ENCODE data around the gene PACRG. TPM values are rescaled to one million over a fixed set of nuclear protein-coding genes. Genes with fewer than 3 reads are reported as not detected.

PACRG gene
- total RNA-seq, 1 experiment from 2014 or later = not detected

DNA sequence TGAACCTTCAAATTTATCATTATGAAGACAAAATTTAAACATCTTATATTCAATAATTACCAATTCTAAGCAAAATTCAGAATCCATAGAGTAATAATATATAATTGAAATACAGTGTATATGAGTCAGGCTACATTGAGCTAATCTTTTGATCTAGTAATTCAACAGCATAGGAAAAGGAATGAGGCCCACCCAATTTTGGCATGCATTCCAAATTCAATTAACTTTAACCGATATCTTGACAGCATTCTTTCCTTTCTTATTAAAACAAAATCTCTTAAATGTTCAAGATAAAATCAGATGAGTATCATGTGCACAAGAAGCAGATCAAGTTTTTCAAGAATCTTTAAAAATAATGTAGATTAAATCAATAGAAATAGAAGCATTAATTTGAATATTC, 553.9 kb downstream of the PACRG start:
- Histone ChIP-seq H3K36me3 (no peaks in the 10 kb centered on the region), H3K9me3 (no peaks in the 10 kb centered on the region), H3K27me3 (no peaks in the 10 kb centered on the region), H3K4me3 (no peak overlapping the region)
- no peak for DNase-seq

DNA sequence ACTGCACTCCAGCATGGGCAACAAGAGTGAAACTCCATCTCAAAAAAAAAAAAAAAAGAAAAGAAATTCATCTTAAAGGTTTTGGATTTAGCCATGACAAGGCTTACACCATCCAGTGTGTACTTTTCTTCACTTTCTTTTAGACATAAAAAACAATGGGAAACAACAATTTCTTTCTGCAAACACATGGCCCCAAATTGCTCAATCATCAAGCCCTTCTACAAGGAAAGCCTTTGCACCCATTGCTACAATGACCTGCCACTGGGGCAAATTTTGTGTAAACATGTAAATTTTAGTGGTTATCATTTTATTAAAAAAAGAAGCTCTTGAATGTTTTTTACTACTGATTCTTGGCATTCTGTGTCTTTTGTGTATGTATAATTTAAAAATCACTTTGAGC, 554.9 kb downstream of the PACRG start:
- no peaks in the 10 kb centered on the region for H3K36me3 ChIP-seq

DNA sequence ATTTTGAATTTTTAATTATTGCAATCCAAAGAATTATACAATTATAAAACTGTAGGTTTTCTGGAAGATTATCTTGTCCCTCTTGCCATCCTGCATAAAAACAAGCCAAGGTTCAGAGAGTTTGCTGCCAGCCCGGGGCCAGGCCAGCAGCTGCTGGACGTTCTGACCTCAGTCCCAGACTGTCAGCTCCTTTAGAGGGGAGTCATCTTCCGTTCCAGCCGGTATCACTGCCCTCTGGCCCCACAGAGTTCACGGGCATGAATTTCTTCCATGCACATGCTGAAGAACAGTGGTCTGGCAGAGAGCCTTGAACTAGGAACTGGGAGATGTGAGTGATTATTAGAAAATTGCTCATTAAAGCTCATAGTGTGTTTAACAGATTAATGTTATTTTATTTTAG, 556.4 kb downstream of the PACRG start:
- Histone ChIP-seq H3K36me3 (no peaks in the 10 kb centered on the region), H3K27me3 (no peaks in the 10 kb centered on the region), H3K9me3 (no peaks in the 10 kb centered on the region), H3K4me3 (no peak overlapping the region)
- no peak for DNase-seq

More for the DNA sequence above, 554.9 kb downstream of the PACRG start:
- Histone ChIP-seq H3K27me3 (no peaks in the 10 kb centered on the region), H3K4me3 (no peak overlapping the region), H3K9me3 (no peaks in the 10 kb centered on the region)
- DNase-seq = no peak

DNA sequence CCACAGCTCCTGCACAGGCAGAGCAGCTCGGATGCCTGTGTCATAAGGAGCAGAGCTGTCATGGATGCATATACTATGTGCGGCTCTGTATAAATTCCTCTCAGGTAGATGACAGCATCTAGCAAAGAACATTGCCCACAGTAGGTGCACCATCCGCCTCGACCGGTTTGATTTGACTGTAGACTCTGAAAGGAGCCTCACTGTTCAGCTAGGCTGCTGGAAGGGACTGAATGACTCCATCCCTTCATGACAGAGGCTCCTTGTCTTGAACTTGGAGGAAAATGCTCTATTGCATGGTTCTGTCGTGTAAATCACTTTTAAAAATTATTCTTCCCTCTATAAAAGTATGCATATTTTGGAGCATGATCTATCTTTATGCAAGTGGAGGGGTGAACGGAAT, 557.9 kb downstream of the PACRG start:
- no peaks in the 10 kb centered on the region for H3K9me3 ChIP-seq
- no peaks in the 10 kb centered on the region for H3K36me3 ChIP-seq
- no peak for DNase-seq
- no peaks in the 10 kb centered on the region for H3K27me3 ChIP-seq
- H3K4me3 ChIP-seq = no peak overlapping the region

DNA sequence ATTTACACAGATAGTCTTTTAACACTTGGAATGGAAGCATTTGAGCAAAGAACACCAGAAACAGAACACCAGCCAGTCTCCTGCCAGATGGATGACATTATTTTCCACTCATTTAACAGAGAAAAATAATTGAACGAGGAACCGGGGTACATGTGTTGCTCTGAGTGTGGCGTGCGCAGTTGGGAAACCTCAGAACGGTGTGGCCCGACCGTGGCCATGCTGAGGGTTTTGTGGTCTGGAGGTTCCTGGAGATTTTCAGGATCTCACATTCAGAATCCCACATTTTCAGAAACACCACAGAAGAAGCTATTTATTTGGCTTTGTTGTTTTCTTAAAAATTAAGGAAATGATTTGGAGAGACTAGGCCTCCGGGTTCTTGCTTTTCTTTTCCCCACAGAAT, 559.9 kb downstream of the PACRG start:
- H3K9me3 ChIP-seq = no peaks in the 10 kb centered on the region
- no peak for DNase-seq
- no peaks in the 10 kb centered on the region for H3K36me3 ChIP-seq
- no peaks in the 10 kb centered on the region for H3K27me3 ChIP-seq
- H3K4me3 ChIP-seq = no peak overlapping the region

DNA sequence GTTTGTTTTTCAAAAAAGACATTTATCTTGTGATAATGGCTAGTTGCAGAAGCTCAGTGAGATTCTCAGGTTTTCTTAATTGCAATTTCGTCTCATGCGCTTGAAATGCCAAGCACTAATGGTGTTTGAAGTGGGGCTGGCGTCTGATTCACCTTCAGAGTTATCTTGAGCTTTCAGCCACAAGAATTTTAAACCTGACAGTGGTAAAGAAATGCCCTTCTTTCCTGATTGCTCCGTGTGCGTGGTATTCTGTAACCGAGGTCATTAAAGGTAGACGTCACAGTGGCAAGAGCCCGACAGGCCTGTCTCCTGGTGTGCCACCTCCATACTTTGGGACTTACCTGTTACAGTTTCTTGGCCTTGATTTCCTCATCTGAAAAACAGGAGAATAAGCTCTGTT, 560.3 kb downstream of the PACRG start:
- H3K27me3 ChIP-seq = no peaks in the 10 kb centered on the region
- no peaks in the 10 kb centered on the region for H3K9me3 ChIP-seq
- no peak overlapping the region for H3K4me3 ChIP-seq
- DNase-seq = no peak
- H3K36me3 ChIP-seq = no peaks in the 10 kb centered on the region

DNA sequence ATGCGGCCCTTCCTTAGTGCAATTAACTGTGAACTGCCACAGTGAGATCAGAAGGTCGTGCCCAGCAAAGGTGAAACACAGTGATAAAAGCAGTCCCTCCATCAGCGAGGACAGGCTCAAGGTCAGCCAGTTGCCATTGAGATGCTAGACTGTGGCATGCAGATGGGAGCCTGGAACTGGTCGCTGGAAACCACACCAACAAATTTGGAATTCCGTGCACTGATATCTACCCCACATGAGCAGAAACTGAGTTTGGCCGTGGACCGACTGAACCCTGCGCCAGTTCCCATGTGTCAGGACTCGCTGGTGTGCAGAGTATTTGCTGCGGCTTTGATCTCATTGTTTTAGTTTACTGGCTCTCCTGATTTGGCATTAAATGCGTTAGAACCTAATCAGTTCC, 561.1 kb downstream of the PACRG start:
- H3K36me3 ChIP-seq = no peaks in the 10 kb centered on the region
- no peaks in the 10 kb centered on the region for H3K9me3 ChIP-seq
- DNase-seq = no peak
- H3K27me3 ChIP-seq = no peaks in the 10 kb centered on the region
- no peak overlapping the region for H3K4me3 ChIP-seq

DNA sequence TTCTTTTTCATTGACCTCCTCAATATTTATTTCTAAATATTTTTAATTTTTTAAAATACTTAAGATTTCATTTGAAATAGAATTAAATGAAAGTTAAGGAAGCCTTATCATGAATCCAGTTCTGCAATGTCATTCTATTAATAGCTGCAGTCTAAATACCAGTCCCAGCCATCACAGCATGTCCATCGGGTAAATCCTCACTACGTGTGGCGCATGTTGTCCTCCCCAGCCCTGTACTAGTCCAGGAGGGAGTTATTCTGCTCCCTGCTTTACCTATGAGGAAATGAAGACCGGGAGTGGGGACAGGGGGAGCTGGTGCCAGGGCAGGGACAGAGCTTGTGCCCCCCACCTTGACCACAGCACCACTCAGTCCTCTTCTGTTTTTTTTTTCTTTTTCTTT, 561.7 kb downstream of the PACRG start:
- DNase-seq = no peak
- Histone ChIP-seq H3K36me3 (no peaks in the 10 kb centered on the region), H3K9me3 (no peaks in the 10 kb centered on the region), H3K4me3 (no peak overlapping the region), H3K27me3 (no peaks in the 10 kb centered on the region)

DNA sequence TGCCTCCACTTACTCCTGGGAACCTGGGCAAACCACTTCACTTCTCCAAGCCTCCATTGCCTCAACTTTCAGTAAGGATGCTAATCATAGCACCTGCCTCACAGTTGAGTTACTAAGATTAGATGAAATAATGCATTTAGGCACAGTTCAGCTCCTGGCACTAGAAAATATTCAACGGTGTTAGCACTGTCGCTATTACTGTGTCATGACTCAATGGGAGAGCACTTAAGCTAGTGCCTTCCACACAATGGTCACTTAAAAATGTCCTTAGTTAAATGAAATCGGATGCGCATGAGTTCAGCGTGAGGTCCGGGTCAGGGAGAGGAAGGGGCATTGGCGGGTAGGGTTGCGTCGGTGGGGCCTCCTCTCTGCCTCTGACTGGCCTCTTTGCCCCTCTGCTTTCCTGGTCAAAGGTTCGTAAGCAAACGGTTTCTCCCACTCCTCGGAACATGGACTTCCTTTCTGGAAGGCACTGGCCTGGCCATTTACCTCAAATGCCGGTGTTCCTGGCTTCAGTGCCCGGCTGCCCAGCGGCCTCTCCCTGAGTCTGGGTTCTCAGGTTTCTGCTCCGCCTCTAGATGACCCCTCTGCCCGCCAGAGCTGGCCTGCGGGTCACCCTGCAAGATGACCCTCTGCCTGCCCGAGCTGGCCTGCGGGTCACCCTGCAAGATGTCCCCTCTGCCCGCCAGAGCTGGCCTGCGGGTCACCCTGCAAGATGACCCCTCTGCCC, 562.9 kb downstream of the PACRG start:
- H3K27me3 ChIP-seq = no peaks in the 10 kb centered on the region
- no peaks in the 10 kb centered on the region for H3K9me3 ChIP-seq
- DNase-seq = no peak
- H3K4me3 ChIP-seq = no peak overlapping the region
- no peaks in the 10 kb centered on the region for H3K36me3 ChIP-seq

DNA sequence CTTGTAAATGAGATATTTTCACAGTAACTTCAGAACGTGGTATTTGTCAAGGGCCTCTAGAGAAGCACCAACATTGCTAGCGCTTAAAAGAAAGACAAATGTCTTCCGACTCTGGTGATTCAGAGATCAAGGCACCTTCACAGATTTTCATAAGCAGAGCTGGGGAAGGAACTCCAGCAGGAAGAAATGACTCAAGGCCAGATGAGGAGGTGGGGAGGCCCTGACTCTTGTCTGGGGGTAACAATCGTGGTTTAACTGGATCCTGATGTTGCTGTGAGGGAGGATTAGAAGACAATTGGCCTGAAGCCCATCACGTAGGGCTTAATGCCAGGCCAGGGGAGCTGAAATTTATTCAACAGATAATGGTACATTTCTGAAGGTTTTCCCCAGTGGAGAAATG, 563.8 kb downstream of the PACRG start:
- Histone ChIP-seq H3K9me3 (no peaks in the 10 kb centered on the region), H3K36me3 (no peaks in the 10 kb centered on the region), H3K27me3 (no peaks in the 10 kb centered on the region), H3K4me3 (no peak overlapping the region)
- no peak for DNase-seq

DNA sequence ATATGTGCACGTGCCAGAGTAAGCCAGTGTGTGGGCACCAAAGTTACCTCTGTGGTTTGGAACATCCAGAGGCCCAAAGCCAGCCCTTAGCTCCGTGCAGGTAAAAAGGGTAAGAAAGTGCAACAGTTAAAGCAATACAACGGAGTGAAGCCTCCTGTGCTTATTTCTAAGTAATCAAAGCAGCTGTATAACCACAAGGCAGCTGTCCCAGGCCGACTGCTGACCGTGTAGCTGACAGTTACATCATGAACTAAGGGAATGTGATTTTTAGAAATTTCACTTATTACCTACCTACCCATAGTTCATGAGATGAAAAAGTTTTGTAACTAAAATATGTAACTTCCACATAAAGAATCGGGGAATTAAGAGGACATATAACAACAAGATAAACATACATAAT, 565.5 kb downstream of the PACRG start:
- H3K4me3 ChIP-seq = no peak overlapping the region
- no peaks in the 10 kb centered on the region for H3K27me3 ChIP-seq
- H3K9me3 ChIP-seq = no peaks in the 10 kb centered on the region
- no peak for DNase-seq
- H3K36me3 ChIP-seq = no peaks in the 10 kb centered on the region

DNA sequence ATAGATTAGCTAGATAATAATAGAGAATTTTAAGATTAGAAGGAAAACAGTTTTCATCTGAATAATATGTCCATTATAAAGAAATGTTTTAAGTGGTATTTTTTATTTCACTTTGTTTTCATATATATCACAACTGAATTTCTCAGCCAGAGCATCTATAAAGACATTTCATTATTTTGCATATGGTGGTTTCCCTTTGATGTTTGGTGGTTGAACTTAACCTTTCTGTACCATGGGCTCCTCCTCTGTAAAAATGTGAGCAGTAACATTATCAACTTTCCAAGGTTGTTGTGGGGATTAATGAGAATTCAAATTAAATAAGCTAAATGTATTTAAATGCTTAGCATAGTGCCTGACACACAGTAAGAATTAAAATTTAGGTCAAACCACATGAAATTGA, 567.0 kb downstream of the PACRG start:
- H3K9me3 ChIP-seq = no peaks in the 10 kb centered on the region
- H3K27me3 ChIP-seq = no peaks in the 10 kb centered on the region
- no peak overlapping the region for H3K4me3 ChIP-seq
- no peak for DNase-seq
- H3K36me3 ChIP-seq = no peaks in the 10 kb centered on the region

DNA sequence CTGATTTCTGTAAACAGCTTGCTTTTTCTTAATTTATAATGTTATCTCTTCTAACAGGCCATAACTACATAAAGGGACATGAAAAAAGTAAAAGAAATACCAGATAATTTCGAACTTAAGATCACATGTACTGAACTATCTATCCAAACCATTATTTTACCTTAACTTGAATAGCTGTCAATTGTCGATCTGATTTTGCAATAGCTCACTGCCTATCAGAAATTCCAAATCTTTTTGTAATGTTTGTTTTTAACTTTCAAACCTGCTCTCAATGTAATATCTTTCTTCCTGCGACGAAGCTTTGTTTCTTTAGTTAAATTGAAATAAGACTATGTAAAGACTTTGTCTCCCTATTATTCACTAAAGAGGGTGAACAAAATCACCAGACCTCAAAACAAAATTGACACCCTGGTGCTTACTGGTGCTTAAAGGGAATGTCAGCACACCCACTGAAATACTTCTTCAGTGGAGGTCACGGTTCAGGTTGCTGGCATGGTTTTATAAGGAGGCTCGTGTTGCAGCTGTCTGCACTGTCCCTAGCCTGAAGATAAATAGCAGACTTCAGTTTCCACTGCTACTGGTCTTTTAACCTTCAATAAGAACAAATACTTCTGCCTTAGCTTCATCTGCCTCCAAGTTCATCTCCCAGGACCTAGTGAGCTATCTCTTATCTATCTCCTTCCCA, 569.2 kb downstream of the PACRG start:
- DNase-seq = no peak
- H3K36me3 ChIP-seq = no peaks in the 10 kb centered on the region
- no peak overlapping the region for H3K4me3 ChIP-seq
- H3K9me3 ChIP-seq = no peaks in the 10 kb centered on the region
- no peaks in the 10 kb centered on the region for H3K27me3 ChIP-seq

DNA sequence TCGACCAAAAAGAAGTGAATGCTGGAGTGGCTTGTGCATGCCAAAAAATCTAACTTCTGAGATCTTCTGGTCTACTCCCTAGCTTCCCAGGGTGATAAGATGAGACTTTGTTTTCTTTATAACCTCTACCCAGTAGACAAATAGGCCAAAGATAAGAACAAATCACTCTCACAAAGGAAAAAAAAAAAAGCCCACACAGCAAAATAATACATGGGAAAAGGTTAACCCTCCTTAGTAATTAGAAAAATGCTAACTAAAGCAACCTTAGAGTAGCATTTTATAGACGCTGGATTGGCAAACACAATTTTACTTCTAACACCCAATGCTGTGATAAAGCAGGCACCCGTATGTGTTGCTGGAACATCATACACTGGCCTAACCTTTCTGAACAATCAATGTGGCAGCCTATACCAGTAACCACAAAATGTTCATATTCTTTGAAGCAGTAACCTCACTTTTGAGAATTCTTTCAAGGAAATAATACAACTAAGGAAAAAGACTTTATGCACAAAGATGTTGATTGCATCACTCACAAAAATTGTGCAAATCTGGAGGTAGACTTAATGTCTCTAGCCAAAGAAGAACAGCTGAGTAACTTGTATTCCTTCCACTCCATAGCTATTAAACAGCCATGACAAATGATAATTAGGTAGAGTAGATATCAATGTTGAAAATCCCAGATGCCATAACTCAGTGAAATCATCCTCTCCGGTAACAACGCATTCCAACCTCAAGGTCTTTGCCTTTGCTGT, 570.5 kb downstream of the PACRG start:
- DNase-seq = no peak
- no peaks in the 10 kb centered on the region for H3K36me3 ChIP-seq
- H3K4me3 ChIP-seq = no peak overlapping the region
- H3K27me3 ChIP-seq = no peaks in the 10 kb centered on the region
- H3K9me3 ChIP-seq = no peaks in the 10 kb centered on the region

DNA sequence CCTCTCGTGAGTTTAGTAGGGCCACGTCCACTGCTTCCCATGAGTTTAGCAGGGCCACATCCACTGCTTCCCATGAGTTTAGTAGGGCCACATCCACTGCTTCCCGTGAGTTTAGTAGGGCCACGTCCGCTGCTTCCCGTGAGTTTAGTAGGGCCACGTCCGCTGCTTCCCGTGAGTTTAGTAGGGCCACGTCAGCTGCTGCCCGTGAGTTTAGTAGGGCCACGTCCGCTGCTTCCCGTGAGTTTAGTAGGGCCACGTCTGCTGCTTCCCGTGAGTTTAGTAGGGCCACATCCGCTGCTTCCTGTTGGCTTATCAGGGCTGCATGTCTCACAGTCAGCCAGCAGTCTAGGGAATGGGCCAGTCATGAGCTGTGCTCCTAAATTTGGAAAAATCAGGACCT, 573.1 kb downstream of the PACRG start:
- Histone ChIP-seq H3K27me3 (no peaks in the 10 kb centered on the region), H3K36me3 (no peaks in the 10 kb centered on the region), H3K9me3 (no peaks in the 10 kb centered on the region), H3K4me3 (no peak overlapping the region)
- no peak for DNase-seq

DNA sequence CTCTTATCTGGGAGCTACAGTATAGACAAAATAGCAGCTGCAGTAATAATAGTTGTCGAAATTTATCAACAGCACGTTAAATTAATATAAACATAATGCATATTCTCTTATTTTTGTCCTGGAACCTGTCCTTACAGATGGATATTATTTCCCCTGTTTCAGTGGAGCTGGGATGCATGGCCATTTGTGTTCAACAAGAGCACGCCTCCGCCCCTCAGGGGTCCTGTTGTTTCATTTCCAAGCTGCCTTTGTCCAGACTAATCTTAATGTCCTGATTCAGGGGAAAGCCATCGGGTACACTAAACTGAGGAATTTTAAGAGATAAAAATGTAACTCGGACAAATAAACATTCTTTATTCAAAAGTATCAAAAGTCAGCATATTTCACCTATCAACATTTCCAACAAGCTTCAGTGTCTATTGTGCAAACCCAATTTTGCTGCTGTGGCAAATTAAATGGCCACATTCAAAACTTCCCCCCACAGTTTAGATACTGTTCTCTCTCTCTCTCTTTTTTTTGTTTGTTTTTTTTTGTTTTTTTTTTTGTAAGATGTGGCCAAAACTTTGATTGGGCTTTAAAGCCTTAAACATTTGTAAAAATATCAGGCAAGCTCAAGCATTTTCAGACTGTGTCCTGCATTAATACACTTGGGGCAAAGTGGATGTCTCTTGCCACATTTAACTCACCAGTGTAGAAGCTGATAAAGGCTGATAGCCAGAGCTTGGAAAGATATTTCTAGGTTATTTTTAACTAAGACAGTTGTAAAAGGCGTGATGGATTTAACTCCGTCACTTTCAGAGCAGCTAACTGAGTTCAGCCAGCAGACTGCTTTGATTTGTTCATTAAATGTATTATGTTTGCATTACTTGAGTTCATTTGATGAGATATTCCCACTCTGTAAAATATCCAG, 574.2 kb downstream of the PACRG start:
- no peaks in the 10 kb centered on the region for H3K36me3 ChIP-seq

DNA sequence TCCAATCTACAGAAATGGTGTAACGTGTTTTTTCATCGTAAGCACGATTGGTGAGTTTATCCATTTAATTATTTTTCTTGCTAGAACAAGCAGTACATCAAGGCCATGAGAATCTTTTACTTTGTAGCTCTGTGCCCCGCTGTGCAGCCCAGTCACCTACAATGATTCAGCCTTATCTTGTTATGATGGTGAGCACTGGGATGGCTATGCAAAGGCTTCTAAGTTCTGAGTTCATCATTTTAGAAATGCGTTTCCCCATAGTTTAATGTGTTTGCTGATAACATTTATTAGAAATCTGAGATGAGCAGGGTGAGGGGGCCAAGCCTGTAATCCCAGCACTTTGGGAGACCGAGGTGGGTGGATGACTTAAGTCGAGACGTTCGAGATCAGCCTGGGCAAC, 575.0 kb downstream of the PACRG start:
- Histone ChIP-seq H3K27me3 (no peaks in the 10 kb centered on the region), H3K4me3 (no peak overlapping the region), H3K36me3 (no peaks in the 10 kb centered on the region), H3K9me3 (no peaks in the 10 kb centered on the region)
- no peak for DNase-seq

More for the DNA sequence above, 574.2 kb downstream of the PACRG start:
- Histone ChIP-seq H3K27me3 (no peaks in the 10 kb centered on the region), H3K9me3 (no peaks in the 10 kb centered on the region), H3K4me3 (no peak overlapping the region)
- no peak for DNase-seq
